ENCODE data around the gene FOXJ3. TPM values are rescaled to one million over a fixed set of nuclear protein-coding genes. Genes with fewer than 3 reads are reported as not detected.
A peak's percentile ranks its signal among the peaks of the same experiment; 100 is the strongest.

The FOXJ3 gene
- total and polyA plus RNA-seq, 2 of the 13 experiments (the other 11 are each of a cell fraction or from before 2014, with no cell fraction given) = 16.6 to 48.5 TPM

GRCh38 chr1:42319128-42319851 lies 15.7 kb downstream of the FOXJ3 start:
- H2AFZ ChIP-seq (ENCODE audit: low read length) = no peak overlapping the region
- in situ Hi-C loops (cut with HindIII; ENCODE audit: extremely low pct_ligation_motif_present, low pct_unique_long_range_greater_than_20kb) (no loop called here), intact Hi-C loops (cut with micrococcal nuclease; ENCODE audit: unreplicated experiment) (no loop called here)
- H3K4me1 ChIP-seq (ENCODE audit: insufficient read depth, low read length) = peaks cover 90% of the 10 kb centered on the region
- ChIA-PET POLR2A (interaction anchor here (2.3 kb wide), 1 partner anchor 15 kb away, joined by 6 read pairs; no protein-coding TSS in a partner anchor), CTCF (ENCODE audit: low intra/inter-chr PET ratio, low total read pairs) (no interaction called here)
- WGBS (ENCODE audit: low lambda C conversion rate) = 60% methylated on average over 4 of the region's 4 CpGs
- H3K36me3 ChIP-seq (replicated peaks in 1 of 2; ENCODE audit: control insufficient read depth in 1 of 2, insufficient read depth in 2 of 2, low read length in 2 of 2) = peaks cover 0 to 1% of the 10 kb centered on the region in 2 experiments; a peak in 3 of 5 replicates
- no peaks in the 10 kb centered on the region for H3K9me3 ChIP-seq (ENCODE audit: low read length)
- H3K79me2 ChIP-seq (ENCODE audit: insufficient read depth, low read length) = peaks cover 95% of the 10 kb centered on the region
- FAIRE-seq (no peak), DNase-seq (ENCODE audit: low spot score) (no peak), ATAC-seq (no peak)
- TF ChIP-seq ZNF513 (CRISPR knock-in tag; conservative IDR thresholded peaks at IDR 0.05) = no peak
- TF ChIP-seq ZNF770 (CRISPR knock-in tag; IDR thresholded peaks at IDR 0.05) = peak; percentile 78; the same call in 1 of the 2 replicates
- TF ChIP-seq CEBPG (CRISPR knock-in tag; IDR thresholded peaks at IDR 0.05) = peak; percentile 37; the same call in 1 of the 2 replicates
- peak; percentile 71 for TF ChIP-seq CEBPB (IDR thresholded peaks at IDR 0.05; ENCODE audit: borderline replicate concordance, low read depth, low read length)
- no peak overlapping the region for H3K9ac ChIP-seq (ENCODE audit: insufficient read depth, low read depth, low read length)
- no peaks in the 10 kb centered on the region for H3K27me3 ChIP-seq (ENCODE audit: control insufficient read depth in 1 of 2, insufficient read depth in 2 of 2, low read length in 2 of 2)
- peak overlapping the region; percentile 47 for H3K27ac ChIP-seq (ENCODE audit: extremely low read length, insufficient read depth, low read length)
- H4K20me1 ChIP-seq (ENCODE audit: insufficient read depth, low read length) = peaks cover 25% of the 10 kb centered on the region
- BruUV-seq (replicated peaks) = no TSS peak
- no peak overlapping the region for H3K4me3 ChIP-seq (replicated peaks in 1 of 3; ENCODE audit: insufficient read depth in 1 of 3, low read depth in 2 of 3, low read length in 3 of 3)
- H3K4me2 ChIP-seq (ENCODE audit: low read depth, low read length) = peak overlapping the region; percentile 56
